ENCODE results near the gene EMP1.

Gene EMP1

DNA sequence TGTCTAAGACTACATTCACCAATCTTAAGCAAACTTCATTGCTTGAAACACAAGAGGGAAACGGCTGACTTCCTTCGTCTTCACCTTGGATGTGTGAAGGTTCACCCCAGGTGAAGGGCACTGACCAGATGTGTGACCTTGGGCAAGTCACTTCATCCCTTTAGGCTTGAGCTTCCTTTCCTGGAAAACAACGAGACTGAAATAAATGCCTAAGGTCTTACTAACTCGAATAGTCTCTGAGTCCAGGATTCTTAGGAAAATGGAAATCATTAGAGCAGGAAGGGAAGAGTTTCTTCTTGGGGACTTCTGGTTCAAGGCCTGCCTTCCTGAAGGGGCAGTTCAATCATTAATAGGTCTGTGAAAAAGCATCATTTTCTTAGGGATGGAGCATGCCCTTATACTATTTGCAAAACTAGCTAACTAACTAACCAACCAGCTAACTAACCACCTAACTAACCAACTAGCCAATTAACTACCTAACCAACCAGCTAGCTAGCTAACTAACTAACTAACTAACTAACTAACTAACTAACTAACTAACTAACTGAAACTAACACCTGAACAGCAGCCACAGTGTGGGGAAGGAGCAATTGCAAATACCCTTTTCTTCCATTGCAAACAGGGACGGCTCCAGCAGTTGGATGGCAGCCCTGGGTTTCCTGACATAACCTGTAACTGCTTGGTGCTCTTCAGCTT is 31.5 kb upstream of the EMP1 start:
- Histone ChIP-seq H3K27me3 (ENCODE audit: low read depth) (no peaks in the 10 kb centered on the region), H3K36me3 (replicated peaks) (no peaks in the 10 kb centered on the region), H3K4me3 (no peak overlapping the region), H3K9me3 (no peaks in the 10 kb centered on the region), H3K4me1 (no peaks in the 10 kb centered on the region)
- no peak for DNase-seq (ENCODE audit: low spot score in 2 of 2)
- in situ Hi-C loops (cut with MboI; ENCODE audit: low sequenced_read_pairs) = no loop called here

DNA sequence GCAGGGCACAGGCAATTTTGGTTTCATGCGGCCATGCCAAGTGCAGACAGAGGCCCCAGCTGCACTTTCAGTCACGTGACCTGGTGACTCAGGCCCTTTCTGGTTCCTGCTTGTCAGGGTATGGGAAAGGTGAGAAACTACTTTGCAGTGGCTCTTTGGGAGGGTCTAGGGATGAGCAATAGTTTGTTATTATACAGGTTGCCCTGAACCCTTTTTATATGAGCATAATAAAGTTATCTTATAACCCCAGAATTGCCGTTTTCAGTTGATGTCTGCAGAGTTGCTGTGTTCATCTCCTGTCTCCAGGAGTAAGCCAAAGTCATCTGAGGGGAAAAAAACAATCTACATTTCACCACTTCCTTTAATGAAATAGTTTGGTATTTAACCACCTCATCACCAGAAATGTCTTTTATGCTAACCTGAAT is 30.9 kb upstream of the EMP1 start:
- Histone ChIP-seq H3K4me3 (no peak overlapping the region), H3K36me3 (replicated peaks) (no peaks in the 10 kb centered on the region), H3K4me1 (no peaks in the 10 kb centered on the region), H3K9me3 (no peaks in the 10 kb centered on the region), H3K27me3 (ENCODE audit: low read depth) (peaks cover 3% of the 10 kb centered on the region; the same call in 1 of the 2 replicates)
- in situ Hi-C loops (cut with MboI; ENCODE audit: low sequenced_read_pairs) = no loop called here
- no peak for DNase-seq (ENCODE audit: low spot score in 2 of 2)

DNA sequence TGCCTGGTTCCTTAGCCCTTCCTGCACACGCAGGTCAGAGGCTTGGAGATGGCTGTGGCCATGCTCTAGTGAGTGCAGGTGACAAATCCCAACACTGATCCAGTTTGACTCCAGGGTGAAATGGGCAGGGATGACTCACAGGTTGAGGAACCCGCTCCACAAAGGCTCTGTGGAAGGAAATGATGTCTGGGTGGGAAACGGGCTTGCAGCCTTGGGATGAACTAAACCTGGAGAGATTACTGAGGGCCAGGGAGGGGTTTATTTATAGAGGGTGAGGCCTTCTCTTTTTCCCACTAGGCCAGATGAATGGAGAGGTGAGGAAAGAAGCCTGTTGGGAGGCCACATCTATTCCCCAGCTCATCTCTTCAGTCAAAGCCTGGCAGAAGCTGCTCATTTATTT is 29.3 kb upstream of the EMP1 start:
- Histone ChIP-seq H3K36me3 (replicated peaks) (no peaks in the 10 kb centered on the region), H3K27me3 (ENCODE audit: low read depth) (peaks cover 3% of the 10 kb centered on the region; the same call in 1 of the 2 replicates), H3K4me1 (no peaks in the 10 kb centered on the region), H3K4me3 (no peak overlapping the region), H3K9me3 (no peaks in the 10 kb centered on the region)
- in situ Hi-C loops (cut with MboI; ENCODE audit: low sequenced_read_pairs) = no loop called here
- DNase-seq (ENCODE audit: low spot score in 2 of 2) = no peak

DNA sequence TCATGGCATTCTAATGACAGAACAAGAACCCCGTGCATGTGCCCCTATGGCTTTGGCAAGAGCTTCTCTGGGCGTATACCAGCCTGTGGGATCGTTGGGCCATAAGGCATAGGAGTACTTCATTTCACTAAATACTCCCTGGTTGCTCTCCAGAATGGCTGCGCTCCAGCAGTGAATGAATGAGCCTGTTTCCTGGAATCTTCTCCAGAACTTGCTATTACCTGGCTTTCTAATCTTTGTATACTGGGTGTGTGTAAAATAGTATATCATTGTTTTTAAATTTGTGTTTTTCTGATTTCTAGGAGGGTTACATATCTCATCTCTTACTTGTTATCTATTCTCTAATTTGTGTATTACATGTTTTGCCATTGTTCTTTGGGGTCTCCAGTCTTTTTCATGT is 28.6 kb upstream of the EMP1 start:
- no peak for DNase-seq (ENCODE audit: low spot score in 2 of 2)
- no peaks in the 10 kb centered on the region for H3K4me1 ChIP-seq

DNA sequence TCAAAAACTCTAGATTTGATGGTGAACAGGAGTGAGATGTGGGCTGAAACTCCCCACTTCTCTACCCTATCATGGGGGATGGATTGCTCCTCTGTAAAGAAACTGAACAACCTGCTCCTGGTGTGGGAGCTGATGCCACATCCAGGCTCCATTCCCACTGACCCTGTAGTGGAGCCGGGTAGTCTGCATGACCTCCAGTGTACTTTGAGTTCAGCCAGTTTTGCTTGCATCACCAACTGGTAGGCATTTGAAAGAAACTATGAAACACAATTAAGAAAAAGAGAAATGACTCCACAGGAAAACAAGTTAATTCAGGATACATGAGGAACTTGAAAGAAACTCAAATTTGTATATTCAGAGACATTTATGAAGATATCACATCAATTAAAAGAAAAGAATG is 27.3 kb upstream of the EMP1 start:
- in situ Hi-C loops (cut with MboI; ENCODE audit: low sequenced_read_pairs) = no loop called here
- no peak for DNase-seq (ENCODE audit: low spot score in 2 of 2)
- H3K9me3 ChIP-seq = no peaks in the 10 kb centered on the region
- peaks cover 3% of the 10 kb centered on the region; the same call in 1 of the 2 replicates for H3K27me3 ChIP-seq (ENCODE audit: low read depth)
- no peak overlapping the region for H3K4me3 ChIP-seq
- H3K4me1 ChIP-seq = no peaks in the 10 kb centered on the region
- no peaks in the 10 kb centered on the region for H3K36me3 ChIP-seq (replicated peaks)

More for the DNA sequence above, 28.6 kb upstream of the EMP1 start:
- Histone ChIP-seq H3K9me3 (no peaks in the 10 kb centered on the region), H3K4me3 (no peak overlapping the region), H3K27me3 (ENCODE audit: low read depth) (peaks cover 3% of the 10 kb centered on the region; the same call in 1 of the 2 replicates), H3K36me3 (replicated peaks) (no peaks in the 10 kb centered on the region)
- in situ Hi-C loops (cut with MboI; ENCODE audit: low sequenced_read_pairs) = no loop called here

DNA sequence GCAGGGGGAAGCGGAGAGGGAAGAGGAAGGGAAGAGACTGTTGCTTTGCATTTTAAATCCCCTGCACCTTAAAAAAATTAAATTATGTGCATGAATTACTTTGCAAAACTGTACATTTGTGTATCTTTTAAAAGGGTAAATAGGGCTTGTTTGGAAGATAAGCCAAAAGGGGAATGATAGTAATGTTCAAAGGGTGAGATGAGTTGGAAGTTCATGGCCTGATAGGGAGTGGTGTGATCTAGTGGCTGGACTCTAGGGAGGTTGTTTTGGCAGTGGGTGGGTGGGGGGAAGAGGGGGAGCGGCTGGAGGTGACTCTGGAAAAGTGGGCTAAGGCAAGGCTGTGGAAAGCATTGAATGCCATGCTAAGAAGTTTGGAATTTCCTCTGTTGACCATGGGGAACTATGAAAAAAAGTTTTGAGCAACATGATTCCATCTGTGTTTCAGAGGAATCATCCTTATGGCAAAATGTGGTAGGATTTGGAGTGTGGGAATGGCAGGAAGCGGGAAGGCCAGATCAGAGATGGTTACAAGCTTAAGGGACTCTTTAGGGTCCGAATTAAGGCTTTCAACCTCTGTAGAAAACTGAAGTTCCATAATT is 25.5 kb upstream of the EMP1 start:
- Histone ChIP-seq H3K4me3 (no peak overlapping the region), H3K27me3 (ENCODE audit: low read depth) (peaks cover 3% of the 10 kb centered on the region; the same call in 1 of the 2 replicates), H3K36me3 (replicated peaks) (no peaks in the 10 kb centered on the region), H3K9me3 (no peaks in the 10 kb centered on the region), H3K4me1 (no peaks in the 10 kb centered on the region)
- in situ Hi-C loops (cut with MboI; ENCODE audit: low sequenced_read_pairs) = no loop called here
- DNase-seq (ENCODE audit: low spot score in 2 of 2) = no peak

DNA sequence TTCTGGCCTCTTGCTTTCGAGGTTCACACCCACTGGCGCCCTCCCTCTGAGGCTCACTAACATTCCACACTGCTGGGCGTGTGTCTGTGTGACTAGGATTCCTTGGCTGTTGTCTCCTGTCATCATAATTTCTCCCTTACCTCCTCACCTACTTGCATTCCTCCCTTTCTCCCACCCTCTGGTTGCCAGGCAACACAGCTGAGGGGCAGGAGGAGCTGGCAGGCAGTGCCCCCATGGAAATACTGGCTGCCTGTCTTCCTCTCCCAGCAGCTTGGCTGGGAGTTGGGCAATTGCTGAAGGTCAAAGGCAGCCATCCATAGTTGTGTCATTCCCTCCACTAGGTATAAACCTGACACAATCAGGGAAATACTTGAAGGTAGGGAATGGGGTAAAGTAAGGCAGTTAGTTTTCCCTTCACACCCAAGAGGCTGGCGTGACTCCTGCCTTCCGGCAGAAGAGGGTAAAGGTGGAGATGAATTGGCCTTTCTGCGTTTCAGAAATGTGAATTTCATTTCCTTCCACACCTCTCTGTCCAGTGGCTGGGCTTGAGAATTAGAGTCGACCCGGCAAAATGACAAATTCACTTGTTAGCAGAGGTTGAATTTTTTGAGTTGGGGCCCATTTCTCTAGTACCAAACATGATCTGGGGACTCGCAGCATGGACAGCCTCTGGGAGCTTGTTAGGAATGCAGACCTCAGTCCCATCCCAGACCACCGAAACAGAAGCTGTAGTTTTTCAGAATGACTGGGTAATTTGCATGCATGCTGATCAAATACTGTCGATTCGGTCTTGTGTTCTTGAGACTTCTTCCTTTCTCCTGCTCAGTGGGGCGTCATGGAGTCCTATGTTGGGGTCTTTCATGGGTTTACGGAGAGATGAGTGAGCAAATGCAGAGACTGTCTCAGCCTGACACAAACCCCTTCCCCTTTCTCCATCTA is 24.3 kb upstream of the EMP1 start:
- in situ Hi-C loops (cut with MboI; ENCODE audit: low sequenced_read_pairs) = no loop called here
- H3K9me3 ChIP-seq = no peaks in the 10 kb centered on the region
- peak in 1 of 2 experiments; percentile 37 for DNase-seq (ENCODE audit: low spot score in 2 of 2)
- H3K4me3 ChIP-seq = no peak overlapping the region
- H3K27me3 ChIP-seq (ENCODE audit: low read depth) = peaks cover 3% of the 10 kb centered on the region; the same call in 1 of the 2 replicates
- H3K36me3 ChIP-seq (replicated peaks) = no peaks in the 10 kb centered on the region
- no peaks in the 10 kb centered on the region for H3K4me1 ChIP-seq

DNA sequence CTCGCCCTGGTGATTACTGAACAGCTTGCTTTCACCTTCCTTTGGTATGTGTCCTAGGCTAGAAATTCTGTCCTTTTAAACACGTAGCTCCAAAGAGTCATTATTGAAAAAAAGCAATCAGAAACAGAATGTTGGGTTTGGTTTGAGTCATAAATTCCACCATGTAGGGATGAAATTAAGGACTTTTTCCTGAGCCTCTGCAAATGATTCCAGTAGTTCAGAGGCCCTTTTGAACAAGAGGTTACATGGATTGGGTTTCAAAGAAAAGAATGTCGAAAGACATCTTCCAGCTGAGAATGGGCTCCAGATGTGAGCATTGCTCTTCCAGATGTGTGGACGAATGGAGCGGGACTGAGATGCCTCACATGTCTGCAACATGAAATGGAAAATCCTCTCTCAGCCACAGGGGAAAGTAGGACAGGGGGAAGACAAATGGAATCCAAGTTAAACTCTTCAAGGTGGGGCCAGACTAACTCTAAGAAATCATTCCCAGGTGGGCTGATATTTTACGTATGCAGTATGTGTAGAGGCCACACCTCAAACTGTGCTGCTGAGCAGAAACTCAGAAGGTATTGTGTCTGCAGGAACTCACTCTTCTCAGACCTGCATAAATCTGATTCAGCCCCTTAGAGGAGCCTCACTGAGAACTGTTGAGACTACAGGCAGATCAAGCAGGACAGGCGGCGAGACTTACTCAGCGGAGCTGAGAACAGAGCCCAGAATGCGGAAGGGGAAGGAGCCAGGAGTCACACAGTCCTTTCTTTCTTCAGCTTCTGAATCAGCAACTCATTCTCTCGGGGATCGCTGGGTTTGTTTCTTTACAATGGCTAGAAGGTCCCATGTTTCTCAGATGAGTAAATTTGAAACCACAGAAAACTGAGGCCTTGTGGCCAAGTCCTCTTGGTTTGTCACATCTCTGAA is 23.3 kb upstream of the EMP1 start:
- Histone ChIP-seq H3K4me1 (no peaks in the 10 kb centered on the region), H3K4me3 (no peak overlapping the region), H3K27me3 (ENCODE audit: low read depth) (peaks cover 3% of the 10 kb centered on the region; the same call in 1 of the 2 replicates), H3K9me3 (no peaks in the 10 kb centered on the region), H3K36me3 (replicated peaks) (no peaks in the 10 kb centered on the region)
- in situ Hi-C loops (cut with MboI; ENCODE audit: low sequenced_read_pairs) = no loop called here
- DNase-seq (ENCODE audit: low spot score in 2 of 2) = no peak

DNA sequence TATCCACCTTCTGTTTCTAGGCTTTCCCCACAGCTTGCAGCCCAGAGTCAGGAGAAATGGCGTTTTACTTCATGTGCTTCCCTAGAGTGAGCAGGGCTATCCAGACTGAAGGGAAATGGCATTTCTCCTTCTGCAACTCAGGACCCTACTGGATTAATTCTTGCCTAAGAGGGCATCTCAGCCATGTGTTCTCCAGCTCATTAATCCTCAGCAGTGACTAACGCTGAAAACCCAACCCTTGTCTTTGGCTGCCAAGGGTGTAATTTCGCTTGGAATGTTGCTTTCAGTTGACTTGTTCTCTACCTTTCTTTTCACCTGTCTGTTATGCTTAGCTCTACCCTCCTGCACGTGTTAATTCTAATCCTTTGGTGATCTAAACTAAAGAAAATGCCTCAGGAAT is 21.0 kb upstream of the EMP1 start:
- in situ Hi-C loops (cut with MboI; ENCODE audit: low sequenced_read_pairs) = no loop called here
- H3K9me3 ChIP-seq = no peaks in the 10 kb centered on the region
- DNase-seq (ENCODE audit: low spot score in 2 of 2) = no peak
- no peaks in the 10 kb centered on the region for H3K27me3 ChIP-seq (ENCODE audit: low read depth)
- H3K36me3 ChIP-seq (replicated peaks) = no peaks in the 10 kb centered on the region
- peaks cover 7% of the 10 kb centered on the region; the same call in 1 of the 2 replicates for H3K4me1 ChIP-seq
- H3K4me3 ChIP-seq = no peak overlapping the region

DNA sequence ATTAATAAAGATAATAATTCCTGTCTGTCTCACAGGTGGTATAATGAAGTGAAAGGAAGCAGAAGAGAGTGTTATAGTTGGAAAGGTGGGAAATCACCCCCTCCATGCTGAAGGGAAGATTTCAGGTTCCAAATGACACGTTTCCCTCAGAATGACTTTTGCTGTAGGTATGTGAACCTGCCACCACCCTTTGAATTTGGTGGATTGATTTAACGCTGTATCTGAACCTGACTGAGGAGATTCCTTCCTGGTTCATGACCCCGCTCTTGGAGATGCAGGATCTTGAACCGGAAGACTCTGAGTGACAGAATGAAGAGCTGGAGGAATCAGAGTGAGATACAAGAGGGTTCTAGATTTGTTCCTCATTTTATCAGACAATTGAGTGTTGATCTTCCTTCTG is 20.3 kb upstream of the EMP1 start:
- no peak for DNase-seq (ENCODE audit: low spot score in 2 of 2)
- no peaks in the 10 kb centered on the region for H3K36me3 ChIP-seq (replicated peaks)
- no peaks in the 10 kb centered on the region for H3K9me3 ChIP-seq
- peaks cover 7% of the 10 kb centered on the region; the same call in 1 of the 2 replicates for H3K4me1 ChIP-seq
- H3K27me3 ChIP-seq (ENCODE audit: low read depth) = no peaks in the 10 kb centered on the region
- no peak overlapping the region for H3K4me3 ChIP-seq
- in situ Hi-C loops (cut with MboI; ENCODE audit: low sequenced_read_pairs) = no loop called here

DNA sequence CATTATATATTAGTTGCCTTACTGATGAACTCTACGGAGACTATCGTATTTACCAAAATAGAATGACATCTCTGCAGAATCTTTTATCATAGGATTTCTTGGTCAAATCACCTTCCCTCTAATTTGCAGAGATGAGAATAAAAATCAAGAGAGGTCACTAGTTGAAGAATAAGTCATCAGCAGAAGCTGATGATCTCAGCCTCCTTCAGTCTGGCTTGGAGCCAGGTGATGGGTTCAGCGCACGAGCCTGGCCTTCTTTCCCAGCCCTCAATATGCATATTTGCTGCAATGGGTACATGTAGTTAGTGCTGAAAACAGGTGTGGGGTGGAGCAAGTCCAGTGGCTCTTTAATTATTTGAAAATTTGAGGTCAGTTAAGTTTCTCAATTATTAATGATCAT is 19.2 kb upstream of the EMP1 start:
- H3K36me3 ChIP-seq (replicated peaks) = no peaks in the 10 kb centered on the region
- H3K9me3 ChIP-seq = no peaks in the 10 kb centered on the region
- DNase-seq (ENCODE audit: low spot score in 2 of 2) = no peak
- no peaks in the 10 kb centered on the region for H3K27me3 ChIP-seq (ENCODE audit: low read depth)
- in situ Hi-C loops (cut with MboI; ENCODE audit: low sequenced_read_pairs) = no loop called here
- H3K4me3 ChIP-seq = no peak overlapping the region
- peaks cover 7% of the 10 kb centered on the region; the same call in 1 of the 2 replicates for H3K4me1 ChIP-seq

DNA sequence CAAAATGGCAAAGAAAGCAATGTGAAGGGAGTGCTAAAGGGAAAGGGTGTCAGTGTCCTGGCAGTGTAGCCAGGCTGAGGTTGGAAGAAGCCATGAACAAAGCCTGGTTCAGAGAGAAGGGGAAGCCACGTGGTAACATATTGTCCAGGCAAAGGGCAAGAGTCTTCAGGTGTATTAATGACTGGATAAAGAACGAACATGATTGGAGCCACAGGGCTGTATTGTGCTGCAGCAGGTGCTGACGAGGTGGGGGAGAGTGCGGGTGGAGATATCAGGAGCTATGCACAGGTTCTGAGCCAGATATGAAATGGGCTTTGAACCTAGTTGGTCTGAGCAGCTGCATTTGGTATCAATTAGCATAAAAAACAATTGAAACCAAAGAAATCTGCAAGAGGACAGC is 18.6 kb upstream of the EMP1 start:
- H3K36me3 ChIP-seq (replicated peaks) = no peaks in the 10 kb centered on the region
- no peak overlapping the region for H3K4me3 ChIP-seq
- H3K9me3 ChIP-seq = no peaks in the 10 kb centered on the region
- no peak for DNase-seq (ENCODE audit: low spot score in 2 of 2)
- H3K4me1 ChIP-seq = peaks cover 7% of the 10 kb centered on the region; the same call in 1 of the 2 replicates
- in situ Hi-C loops (cut with MboI; ENCODE audit: low sequenced_read_pairs) = no loop called here
- no peaks in the 10 kb centered on the region for H3K27me3 ChIP-seq (ENCODE audit: low read depth)

Measured in HAP-1 (cell line).